GM12865 (cell line): ENCODE data around the gene BCL2L1.
"Not testable (repeated sequence)": the region's sequence is repeated elsewhere in the genome, so short reads cannot be mapped to it uniquely, and the experiment has no call there.

Source experiments
- DNase-seq: peaks from one replicate; pipeline ENCODE4 v3.0.0; 2010; ENCODE audit warnings: low read depth
- H3K4me3 ChIP-seq: 2 replicates; pipeline ENCODE4 v1.5.1; 2011; ENCODE audit warnings: mild to moderate bottlenecking, low read depth, low read length, control low read depth
- CTCF ChIP-seq: IDR thresholded peaks from 2 replicates; pipeline ENCODE4 v1.5.1; 2011; ENCODE audit warnings: low read length, control low read depth, low read depth, inconsistent platforms; ENCODE audit not compliant: insufficient read depth; ENCODE audit errors: missing control alignments

BCL2L1 gene

GRCh38 chr20:31759836-31760518 is 37.3 kb upstream of the BCL2L1 start:
- no peak overlapping the region for H3K4me3 ChIP-seq
- no peak for DNase-seq
- TF ChIP-seq CTCF: no peak

- H3K4me3 ChIP-seq: no peak overlapping the region
- no peak for TF ChIP-seq CTCF
- DNase-seq: no peak
Measured at GRCh38 chr20:31758991-31759390, 36.3 kb upstream of the BCL2L1 start.

GRCh38 chr20:31758521-31758920 is 35.9 kb upstream of the BCL2L1 start:
- no peak for DNase-seq
- no peak for TF ChIP-seq CTCF
- no peak overlapping the region for H3K4me3 ChIP-seq

- no peak overlapping the region for H3K4me3 ChIP-seq
- no peak for DNase-seq
- no peak for TF ChIP-seq CTCF
Measured at GRCh38 chr20:31757254-31757653, 34.6 kb upstream of the BCL2L1 start.

GRCh38 chr20:31751126-31751525 is 28.5 kb upstream of the BCL2L1 start:
- DNase-seq: no peak
- no peak overlapping the region for H3K4me3 ChIP-seq
- TF ChIP-seq CTCF: no peak

- TF ChIP-seq CTCF: no peak
- DNase-seq: no peak
- H3K4me3 ChIP-seq: no peak overlapping the region
Measured at GRCh38 chr20:31749223-31749622, 26.6 kb upstream of the BCL2L1 start.

GRCh38 chr20:31747640-31748039 is 25.0 kb upstream of the BCL2L1 start:
- TF ChIP-seq CTCF: no peak
- no peak for DNase-seq
- H3K4me3 ChIP-seq: no peak overlapping the region

GRCh38 chr20:31747028-31747427 is 24.4 kb upstream of the BCL2L1 start:
- not testable (repeated sequence) for H3K4me3 ChIP-seq, DNase-seq
